B cell (primary cell): Measurements from ENCODE around the gene SIRPG.

Experiments used
- EZH2 ChIP-seq: IDR thresholded peaks from 2 replicates; pipeline ENCODE4 v1.6.1; 2012; ENCODE audit warnings: borderline replicate concordance, low read depth, mild to moderate bottlenecking, moderate library complexity, low read length; ENCODE audit not compliant: insufficient read depth, poor library complexity, severe bottlenecking
- TF ChIP-seq, protein P1 (sequence below): fragments of 200-600 bp; IDR thresholded peaks from one replicate; pipeline ENCODE4 v1.8.0; 2022; ENCODE audit warnings: antibody characterized with exemption, mild to moderate bottlenecking

DNA sequence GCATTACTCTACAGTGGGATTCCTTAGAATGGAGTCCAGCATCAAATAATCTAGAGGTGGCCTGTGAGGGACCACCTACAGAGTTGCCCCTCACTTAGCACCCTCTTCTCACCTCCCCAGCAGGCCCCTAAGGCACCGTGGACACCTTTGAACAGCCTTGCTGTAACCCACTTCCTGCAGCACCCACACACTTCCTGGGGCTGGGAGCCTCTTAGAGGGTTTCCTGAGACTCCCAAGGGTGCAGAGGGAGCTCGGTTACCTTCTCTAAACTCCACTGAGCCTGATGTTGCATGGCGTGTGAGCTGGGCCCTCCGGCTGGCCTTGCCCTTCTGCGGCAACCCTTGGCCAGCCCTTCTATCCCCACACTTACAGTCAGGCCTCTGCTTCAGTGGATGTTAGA is 7.3 kb upstream of the SIRPG start:
- TF ChIP-seq, protein P1, sequence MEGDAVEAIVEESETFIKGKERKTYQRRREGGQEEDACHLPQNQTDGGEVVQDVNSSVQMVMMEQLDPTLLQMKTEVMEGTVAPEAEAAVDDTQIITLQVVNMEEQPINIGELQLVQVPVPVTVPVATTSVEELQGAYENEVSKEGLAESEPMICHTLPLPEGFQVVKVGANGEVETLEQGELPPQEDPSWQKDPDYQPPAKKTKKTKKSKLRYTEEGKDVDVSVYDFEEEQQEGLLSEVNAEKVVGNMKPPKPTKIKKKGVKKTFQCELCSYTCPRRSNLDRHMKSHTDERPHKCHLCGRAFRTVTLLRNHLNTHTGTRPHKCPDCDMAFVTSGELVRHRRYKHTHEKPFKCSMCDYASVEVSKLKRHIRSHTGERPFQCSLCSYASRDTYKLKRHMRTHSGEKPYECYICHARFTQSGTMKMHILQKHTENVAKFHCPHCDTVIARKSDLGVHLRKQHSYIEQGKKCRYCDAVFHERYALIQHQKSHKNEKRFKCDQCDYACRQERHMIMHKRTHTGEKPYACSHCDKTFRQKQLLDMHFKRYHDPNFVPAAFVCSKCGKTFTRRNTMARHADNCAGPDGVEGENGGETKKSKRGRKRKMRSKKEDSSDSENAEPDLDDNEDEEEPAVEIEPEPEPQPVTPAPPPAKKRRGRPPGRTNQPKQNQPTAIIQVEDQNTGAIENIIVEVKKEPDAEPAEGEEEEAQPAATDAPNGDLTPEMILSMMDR: no peak
- TF ChIP-seq EZH2: no peak
